Measurements from ENCODE around the gene KRT84. TPM values are rescaled to one million over a fixed set of nuclear protein-coding genes. Genes with fewer than 3 reads are reported as not detected.

Gene KRT84
- total RNA-seq, 1 donor from 2014 or later: not detected

GRCh38 chr12:52402873-52403540 is 17.6 kb upstream of the KRT84 start:
- no peak overlapping the region for H3K4me3 ChIP-seq (ENCODE audit: low read depth, low read length)
- TF ChIP-seq CTCF (conservative IDR thresholded peaks at IDR 0.05; ENCODE audit: low read depth, low read length): no peak
- no peak for DNase-seq (ENCODE audit: low read depth)

- DNase-seq (ENCODE audit: low read depth): no peak
- no peak overlapping the region for H3K4me3 ChIP-seq (ENCODE audit: low read depth, low read length)
- no peak for TF ChIP-seq CTCF (conservative IDR thresholded peaks at IDR 0.05; ENCODE audit: low read depth, low read length)
Observed at GRCh38 chr12:52402377-52402776, 16.9 kb upstream of the KRT84 start.

GRCh38 chr12:52401926-52402325 is 16.5 kb upstream of the KRT84 start:
- no peak for TF ChIP-seq CTCF (conservative IDR thresholded peaks at IDR 0.05; ENCODE audit: low read depth, low read length)
- DNase-seq (ENCODE audit: low read depth): no peak
- H3K4me3 ChIP-seq (ENCODE audit: low read depth, low read length): no peak overlapping the region

GRCh38 chr12:52401526-52401925 is 16.1 kb upstream of the KRT84 start:
- no peak for TF ChIP-seq CTCF (conservative IDR thresholded peaks at IDR 0.05; ENCODE audit: low read depth, low read length)
- DNase-seq (ENCODE audit: low read depth): no peak
- no peak overlapping the region for H3K4me3 ChIP-seq (ENCODE audit: low read depth, low read length)

GRCh38 chr12:52400906-52401305 is 15.5 kb upstream of the KRT84 start:
- DNase-seq (ENCODE audit: low read depth): no peak
- H3K4me3 ChIP-seq (ENCODE audit: low read depth, low read length): no peak overlapping the region
- no peak for TF ChIP-seq CTCF (conservative IDR thresholded peaks at IDR 0.05; ENCODE audit: low read depth, low read length)

GRCh38 chr12:52399756-52400155 is 14.3 kb upstream of the KRT84 start:
- DNase-seq (ENCODE audit: low read depth): no peak
- H3K4me3 ChIP-seq (ENCODE audit: low read depth, low read length): no peak overlapping the region
- TF ChIP-seq CTCF (conservative IDR thresholded peaks at IDR 0.05; ENCODE audit: low read depth, low read length): no peak

GRCh38 chr12:52398176-52398575 is 12.7 kb upstream of the KRT84 start:
- H3K4me3 ChIP-seq (ENCODE audit: low read depth, low read length): no peak overlapping the region
- no peak for DNase-seq (ENCODE audit: low read depth)
- TF ChIP-seq CTCF (conservative IDR thresholded peaks at IDR 0.05; ENCODE audit: low read depth, low read length): no peak

Data from epithelial cell of proximal tubule (primary cell).